Heart left ventricle (tissue), 13 donors: Measurements from ENCODE around the gene TLK2.

ENCODE experiments used
- CTCF ChIP-seq, 12 donors: fragments of 200-600 bp; sonication (generic) in 4 of 12; IDR thresholded peaks; one replicate each; pipeline versions ENCODE4 v1.5.0 to v1.8.0; 2018 to 2022; ENCODE audit warnings: antibody characterized with exemption in 12 of 12, mild to moderate bottlenecking in 5 of 12
- POLR2A ChIP-seq, 2 donors: fragments of 450-650 bp; IDR thresholded peaks; one replicate each; pipeline ENCODE4 v1.6.1; 2017; ENCODE audit warnings: antibody characterized with exemption in 2 of 2, mild to moderate bottlenecking in 2 of 2, moderate library complexity in 2 of 2
- donor health status: ischemic (EF 13 %, LVEDD 7.1; RV severe dilation, severe dysfunction).
- donor health status: DM: no; HTN: yes; CAD: no.
- donor health status: DM: no; HTN: no; CAD: no.
- donor health status: ischemic (EF 25% LVEDD 6.9; RV normal size, moderate dysfunction).
- donor health status: ischemic (EF 25% LVEDD 5.7; RV mildly dilated, moderate dysfunction).
- donor health status: ischemic (EF 35%, LVEDD 5.7; RV mildly dilated, moderate dysfunction).
- donor health status: nonischemic (EF 11% LVEDD 7.7; RV severe dilation, severe dysfunction).
- donor health status: DM: yes; HTN: yes; CAD: no.
- donor health status: PGD.
- donor health status: ischemic (EF 29% LVEDD 5.4; RV normal size, mild dysfunction).
- donor health status: nonischemic (EF 23%, LVEDD 6.1; RV moderate dilation, normal function).

GRCh38 chr17:62657145-62657665 lies 178.6 kb downstream of the TLK2 start:
- TF ChIP-seq CTCF (IDR thresholded peaks at IDR 0.05) (no peak), POLR2A (IDR thresholded peaks at IDR 0.05) (no peak)
